HG03196 (cell line): ENCODE measurements around the gene PTPRN2.

Source experiments
- ATAC-seq: cut with Tn5 transposase; IDR thresholded peaks from one replicate; pipeline ENCODE4 v1.9.1; 2021; ENCODE audit not compliant: unreplicated experiment

Gene PTPRN2

DNA sequence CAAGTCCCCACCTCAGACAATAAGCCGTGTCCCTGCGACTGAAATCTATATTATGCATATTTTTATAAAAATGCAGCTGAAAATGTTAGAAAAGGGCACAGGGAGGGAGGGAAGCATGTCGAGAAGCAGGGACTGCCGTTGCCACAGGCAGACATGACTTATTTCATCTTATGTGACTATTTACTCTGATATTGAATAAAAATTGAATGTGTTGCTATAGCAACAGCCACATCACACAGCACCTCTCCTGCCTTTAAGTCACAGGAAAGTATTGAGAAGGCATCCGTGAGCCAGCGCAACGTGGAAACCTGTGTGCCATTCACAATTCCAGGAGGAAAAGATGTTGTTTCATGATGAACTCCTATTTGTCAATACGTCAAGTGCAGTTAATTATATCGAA is 701.4 kb downstream of the PTPRN2 start:
- ATAC-seq, result no peak

DNA sequence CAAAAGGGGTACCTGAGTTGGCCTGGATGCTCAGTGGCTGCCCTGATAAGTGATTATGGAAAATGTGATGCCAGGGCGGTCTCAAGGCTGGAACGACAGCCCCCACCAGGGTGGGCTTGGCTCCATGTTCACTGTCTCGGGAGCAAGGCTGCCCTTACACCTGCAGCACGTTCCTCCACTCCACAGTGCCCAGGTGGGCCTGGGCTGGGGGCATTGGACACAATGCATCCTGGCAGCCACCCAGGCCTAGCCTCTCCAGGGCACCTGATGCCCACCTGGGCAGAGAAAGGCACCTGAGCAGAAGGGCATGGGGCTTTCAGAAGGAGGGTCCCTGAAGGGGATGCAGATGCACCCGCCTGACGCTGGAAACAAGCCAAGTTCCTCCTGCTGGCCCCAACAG is 702.5 kb downstream of the PTPRN2 start:
- no peak for ATAC-seq

DNA sequence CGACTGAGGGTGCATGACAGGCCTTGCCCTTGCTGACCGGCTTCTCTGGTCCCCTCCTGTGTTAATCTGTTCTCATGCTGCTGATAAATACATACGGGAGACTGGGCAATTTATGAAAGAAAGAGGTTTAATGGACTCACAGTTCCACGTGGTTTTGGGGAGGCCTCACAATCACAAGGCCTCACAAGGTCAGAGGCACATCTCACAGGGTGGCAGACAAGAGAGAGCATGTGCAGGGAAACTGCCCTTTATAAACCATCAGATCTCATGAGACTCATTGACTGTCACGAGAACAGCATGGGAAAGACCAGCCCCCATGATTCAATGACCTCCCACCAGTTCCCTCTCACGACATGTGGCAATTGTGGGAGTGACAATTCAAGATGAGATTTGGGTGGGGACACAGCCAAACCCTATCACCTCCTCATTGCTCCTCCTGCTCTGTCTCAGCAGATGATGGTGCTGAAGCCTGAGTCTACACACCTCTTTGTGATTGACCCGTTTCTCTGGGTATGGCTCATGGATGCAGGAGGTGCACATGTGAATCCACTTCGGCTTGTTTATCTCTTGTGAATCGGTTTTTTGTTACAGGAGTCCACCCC is 703.1 kb downstream of the PTPRN2 start:
- no peak for ATAC-seq

DNA sequence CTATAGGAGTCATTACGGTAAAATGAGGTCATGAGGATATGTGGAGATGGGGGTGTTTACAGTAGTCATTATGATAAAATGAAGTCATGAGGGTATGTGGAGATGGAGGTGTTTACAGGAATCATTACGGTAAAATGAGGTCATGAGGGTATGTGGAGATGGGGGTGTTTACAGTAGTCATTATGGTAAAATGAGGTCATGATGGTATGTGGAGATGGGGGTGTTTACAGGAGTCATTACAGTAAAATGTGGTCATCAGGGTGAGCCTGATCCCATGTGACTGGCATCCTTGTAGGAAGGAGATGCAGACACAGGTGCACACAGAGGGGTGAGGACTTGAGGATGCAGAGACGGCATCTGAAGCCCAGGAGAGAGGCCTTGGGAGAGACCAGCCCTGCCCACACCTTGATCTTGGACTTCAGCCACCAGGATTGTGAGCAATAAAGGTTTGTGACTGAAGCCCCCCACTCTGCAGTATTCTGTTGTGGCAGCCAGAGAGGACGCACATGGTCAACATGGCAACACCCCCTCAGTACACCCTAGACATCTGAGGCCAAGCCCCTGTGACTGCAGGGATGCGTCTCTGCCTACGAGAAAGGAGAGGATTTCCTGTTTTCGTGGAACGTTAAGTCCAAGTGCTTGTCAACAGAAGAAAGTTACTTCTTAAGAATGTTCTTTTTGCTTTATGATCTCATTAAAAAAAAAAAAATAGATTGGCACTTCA is 706.4 kb downstream of the PTPRN2 start:
- no peak for ATAC-seq

DNA sequence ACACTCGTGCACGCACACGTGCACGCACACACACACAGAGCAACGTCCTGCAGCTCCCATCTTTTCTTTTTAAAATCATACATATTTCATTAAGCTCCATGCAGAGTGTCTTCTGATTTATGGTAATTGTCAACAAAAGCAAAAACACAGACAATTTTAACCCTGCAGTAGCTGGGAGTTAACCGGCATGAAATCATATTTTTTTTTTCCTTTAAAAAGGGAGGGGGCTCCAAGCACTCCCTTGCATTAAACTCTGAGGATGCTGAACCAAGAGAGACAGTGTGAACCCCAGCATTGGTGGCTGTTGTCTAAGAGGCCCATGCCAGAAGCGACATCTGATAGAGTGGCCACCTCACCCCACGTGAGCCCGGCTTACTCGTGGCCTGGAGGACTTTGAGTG is 708.2 kb downstream of the PTPRN2 start:
- ATAC-seq, result no peak

DNA sequence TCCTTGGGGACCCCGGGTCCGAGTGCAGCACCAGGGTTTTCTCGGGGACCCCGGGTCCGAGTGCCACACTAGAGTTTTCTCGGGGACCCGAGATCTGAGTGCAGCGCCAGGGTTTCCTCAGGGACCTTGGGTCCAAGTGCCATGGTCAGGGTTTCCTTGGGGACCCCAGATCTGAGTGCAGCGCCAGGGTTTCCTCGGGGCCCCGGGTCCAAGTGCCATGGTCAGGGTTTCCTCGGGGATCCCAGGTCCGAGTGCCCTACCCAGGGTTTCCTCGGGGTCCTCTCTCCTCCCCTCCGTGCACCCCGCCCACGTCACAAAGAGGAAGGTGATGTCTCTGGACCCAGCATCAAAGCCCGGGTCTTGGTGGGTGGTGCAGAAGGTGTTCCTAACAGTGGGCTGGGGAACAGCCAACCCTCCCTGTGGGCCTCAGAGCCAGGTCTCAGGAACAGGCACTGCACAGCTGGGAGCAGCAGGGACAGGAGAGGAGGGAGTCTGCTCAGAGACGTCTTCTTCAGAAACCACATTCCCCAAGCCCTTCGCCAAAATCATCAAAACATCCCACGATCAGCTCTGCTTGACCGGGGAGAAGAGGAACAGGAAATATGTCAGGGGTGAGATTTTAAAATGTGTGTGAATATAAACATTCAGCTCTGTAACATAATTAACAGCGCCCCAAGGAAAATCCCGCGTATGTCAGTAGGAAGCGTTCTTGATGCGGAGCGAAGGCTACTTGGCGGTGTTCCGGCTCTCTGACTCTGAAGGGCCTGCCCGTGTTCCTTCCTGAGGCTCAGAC is 710.1 kb downstream of the PTPRN2 start:
- ATAC-seq, result no peak

DNA sequence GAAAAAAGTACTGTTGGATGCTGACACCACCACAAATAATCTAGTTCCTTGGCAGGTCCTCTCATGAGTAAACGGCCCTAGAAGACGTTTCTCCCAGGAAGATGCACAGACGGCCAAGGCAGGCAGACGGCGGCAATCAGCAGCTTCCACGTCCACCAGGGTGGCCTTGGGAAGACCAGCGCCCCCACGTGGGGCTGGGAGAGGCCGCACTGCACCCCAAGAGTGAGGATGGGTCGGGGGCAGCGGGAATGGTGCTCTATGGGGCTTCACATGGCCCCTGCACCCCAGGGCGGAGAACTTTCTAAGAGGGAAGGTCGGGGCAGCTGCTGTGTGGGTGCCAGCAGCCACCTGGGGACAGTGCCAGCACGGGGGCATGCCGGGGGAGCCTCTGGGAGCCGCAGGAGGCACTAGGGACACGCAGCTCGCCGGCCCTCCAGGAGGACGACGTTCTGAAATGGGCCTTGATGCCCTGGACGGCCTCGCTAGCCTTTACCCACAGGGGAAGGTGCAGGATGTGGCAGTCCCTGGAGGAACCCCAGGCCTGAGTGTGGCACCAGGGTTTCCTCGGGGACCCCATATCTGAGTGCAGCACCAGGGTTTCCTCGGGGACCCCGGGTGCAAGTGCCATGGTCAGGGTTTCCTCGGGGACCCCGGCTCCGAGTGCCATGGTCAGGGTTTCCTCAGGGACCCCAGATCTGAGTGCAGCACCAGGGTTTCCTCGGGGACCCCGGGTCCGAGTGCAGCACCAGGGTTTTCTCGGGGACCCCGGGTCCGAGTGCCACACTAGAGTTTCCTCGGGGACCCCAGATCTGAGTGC is 710.9 kb downstream of the PTPRN2 start:
- ATAC-seq, result no peak

DNA sequence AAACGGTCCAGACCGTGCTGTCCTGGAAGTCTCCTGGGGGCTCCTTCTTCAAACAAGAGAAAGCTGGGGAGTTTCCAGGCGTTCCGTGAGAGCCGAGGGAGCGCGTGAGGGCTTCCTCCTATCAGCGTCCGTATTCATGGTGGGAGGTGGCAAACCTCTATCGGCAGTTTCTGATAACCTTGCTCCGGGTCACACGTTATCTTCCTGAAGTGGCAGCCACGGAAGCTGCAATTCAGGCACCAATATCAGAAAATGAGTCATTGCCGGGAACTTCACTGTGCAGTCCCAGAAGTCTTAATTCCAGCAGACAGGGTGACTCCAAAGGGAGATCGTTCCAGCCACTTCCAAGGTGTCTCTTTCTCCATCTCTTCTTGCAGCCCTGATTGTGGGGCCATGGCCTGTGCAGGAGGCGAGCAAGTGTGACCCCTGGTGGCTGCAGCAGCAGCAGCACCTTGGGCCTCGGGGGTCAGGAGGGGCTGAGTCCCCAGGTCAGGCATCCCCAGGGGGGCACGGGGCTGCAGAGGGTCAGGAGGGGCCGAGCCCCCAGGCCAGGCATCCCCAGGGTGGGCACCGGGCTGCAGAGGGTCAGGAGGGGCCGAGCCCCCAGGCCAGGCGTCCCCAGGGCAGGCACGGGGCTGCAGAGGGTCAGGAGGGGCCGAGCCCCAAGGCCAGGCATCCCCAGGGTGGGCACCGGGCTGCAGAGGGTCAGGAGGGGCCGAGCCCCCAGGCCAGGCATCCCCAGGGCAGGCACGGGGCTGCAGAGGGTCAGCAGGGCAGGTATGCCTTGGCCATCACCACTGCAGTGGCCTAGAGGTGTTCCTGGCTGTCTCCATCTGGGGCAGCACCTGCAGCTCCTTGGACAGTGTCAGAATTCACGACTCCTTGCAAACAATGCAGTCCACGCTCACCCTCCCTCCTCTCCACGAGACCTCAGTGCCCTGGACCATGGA is 712.1 kb downstream of the PTPRN2 start:
- no peak for ATAC-seq

DNA sequence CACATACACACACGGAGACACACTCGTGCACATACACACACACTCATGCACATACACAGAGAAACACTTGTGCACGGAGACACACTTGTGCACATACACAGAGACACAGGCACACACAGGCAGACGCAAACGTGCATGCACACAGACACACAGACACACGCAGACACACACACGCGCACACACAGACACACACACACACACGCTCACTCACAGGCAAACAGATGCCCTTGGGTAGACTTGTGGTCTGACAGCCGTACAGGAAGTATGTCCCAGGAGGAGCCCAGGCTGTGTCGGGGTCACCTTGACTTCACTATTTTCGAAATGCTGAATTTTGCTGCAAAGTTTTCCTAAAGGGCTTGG is 712.8 kb downstream of the PTPRN2 start:
- ATAC-seq, result no peak

DNA sequence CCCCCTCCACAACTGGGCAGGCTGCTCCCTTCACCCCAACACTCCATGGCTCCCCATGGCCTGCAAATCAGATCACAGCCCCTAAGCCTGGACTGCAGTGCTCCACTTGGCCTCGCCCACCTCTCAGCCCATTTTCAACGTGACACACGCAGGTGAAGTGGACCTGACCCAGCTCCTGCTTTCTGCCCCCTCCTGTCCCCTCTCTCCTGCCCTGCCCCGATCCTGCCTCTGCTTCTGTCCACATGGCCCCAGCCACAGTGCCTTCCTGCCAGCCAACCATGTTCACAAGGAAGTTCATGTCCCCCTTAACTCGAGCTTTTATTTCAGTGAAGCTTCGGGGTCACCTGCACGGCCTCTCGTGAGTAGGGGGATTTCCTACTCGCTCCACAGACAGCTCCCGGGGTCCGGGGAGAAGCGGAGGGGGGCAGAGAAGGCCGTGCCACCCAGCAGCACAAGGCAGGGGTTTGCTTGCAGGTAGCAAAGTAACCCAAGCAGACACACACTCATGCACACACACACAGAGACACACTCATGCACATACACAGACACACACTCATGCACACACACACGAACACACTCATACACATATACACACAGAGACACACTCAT is 713.3 kb downstream of the PTPRN2 start:
- no peak for ATAC-seq

DNA sequence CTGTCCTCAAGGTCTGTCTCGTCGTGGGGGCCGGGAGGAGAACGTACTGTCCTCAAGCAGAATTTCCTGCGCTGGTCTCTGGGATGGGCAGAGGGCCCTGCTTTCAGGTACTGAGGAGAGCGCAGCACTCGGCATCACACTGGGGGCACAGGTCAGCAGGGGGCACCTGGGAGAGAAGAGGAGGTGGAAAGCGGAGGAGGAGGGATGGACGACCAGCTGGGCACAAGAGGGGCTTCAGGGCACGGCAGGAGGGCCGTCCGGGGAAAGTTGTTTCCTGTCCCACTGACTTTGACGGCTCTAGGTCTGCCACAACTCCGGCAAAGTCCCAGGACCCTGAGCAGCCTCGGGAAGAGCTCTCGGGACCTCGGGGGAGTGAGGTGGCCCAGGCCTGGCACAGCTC is 714.0 kb downstream of the PTPRN2 start:
- ATAC-seq, result no peak

DNA sequence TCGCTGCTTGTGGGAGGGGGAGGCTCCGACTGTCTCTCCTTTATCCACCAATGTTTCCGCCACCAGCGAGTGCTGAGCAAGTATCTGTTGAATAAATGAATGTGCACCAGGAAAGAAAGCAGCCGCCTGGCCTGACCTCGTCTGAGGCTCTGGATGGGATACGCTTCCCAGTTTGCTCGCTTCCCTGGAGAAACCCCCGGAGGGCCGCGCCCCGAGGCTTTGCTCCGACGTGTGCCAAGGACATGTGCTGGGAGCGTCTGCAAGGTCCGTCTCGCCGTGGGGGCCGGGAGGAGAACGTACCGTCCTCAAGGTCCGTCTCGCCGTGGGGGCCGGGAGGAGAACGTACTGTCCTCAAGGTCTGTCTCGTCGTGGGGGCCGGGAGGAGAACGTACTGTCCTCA is 714.4 kb downstream of the PTPRN2 start:
- ATAC-seq, result no peak

DNA sequence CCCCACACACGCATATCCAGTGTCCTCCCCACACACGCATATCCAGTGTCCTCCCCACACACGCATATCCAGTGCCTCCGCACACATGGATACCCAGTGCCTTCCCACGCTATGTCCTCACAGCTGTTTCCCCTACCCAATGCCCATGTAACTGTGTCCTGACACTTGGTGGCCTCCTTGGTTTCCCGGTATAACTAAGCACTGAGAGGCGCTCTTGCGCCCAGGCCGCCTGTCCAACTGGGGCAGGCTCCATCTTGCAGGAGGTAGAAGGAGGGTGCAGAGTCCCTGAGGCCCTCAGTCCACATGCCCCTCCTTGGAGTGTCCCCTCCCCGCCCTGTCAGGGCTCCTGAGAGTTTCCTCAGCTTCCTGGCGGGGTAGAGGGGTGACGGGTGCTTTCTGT is 715.2 kb downstream of the PTPRN2 start:
- no peak for ATAC-seq

DNA sequence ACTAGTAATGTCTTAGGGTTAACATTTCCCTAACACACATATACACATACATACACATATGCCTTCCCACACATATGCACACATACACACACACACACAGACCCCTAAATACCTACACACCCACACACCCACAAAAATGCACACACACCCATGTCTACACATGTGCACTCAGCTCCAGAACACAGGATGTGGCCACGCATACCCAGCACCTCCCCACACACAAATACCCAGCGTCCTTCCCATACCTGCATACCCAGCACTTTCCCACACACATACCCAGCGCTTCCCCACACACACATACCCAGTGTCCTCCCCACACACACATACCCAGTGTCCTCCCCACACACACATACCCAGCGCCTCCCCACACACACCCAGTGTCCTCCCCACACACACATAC is 715.9 kb downstream of the PTPRN2 start:
- no peak for ATAC-seq

DNA sequence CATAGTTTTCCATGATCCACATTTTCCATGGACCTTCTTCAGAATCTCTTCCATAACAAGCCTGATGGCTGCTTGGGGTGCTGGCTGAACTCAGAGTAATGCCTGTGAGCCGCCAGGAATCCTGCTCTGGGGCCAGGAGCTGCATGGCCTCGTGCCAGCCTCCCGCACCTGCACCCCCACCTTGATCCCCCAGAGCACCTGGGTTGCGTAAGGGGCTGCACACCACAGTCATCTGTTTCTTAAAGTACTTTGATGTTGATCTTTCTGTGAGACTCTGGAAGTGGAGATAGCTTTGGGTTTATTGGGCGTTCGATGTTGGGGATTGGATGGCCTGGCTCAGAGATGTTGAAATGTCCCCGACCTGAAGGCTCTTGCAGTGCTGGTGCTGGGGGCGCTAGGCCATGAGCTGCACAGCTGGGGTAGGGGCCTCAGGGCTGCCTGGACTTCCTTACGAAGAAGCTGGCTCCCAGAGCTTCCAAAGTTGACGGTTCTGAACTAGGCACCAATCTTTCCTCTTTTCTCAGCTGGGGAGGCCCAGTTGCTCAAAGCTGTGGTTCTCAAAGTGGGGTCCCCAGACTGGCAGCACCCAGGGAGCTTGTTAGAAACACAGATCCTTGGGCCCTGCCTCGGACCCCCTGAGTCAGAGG is 716.9 kb downstream of the PTPRN2 start:
- ATAC-seq, result no peak

DNA sequence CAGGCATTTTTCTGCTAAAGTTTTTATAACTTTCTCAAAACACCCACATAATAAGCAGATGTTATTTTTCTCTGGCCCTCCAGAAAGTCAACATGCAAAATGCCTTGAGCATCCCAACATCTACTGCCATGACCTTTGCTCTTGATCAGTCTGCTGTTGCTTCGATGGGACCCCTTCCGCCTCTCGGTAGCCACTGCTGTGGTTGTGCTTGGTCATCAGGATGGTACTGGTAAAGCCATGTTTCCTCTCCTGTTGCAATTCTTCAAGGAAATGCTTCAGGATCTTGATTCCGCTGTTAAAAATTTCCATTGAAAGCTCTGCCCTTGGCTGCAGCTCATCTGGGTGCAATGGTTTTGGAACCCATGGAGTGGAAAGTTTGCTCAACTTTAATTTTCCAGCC is 717.8 kb downstream of the PTPRN2 start:
- no peak for ATAC-seq

DNA sequence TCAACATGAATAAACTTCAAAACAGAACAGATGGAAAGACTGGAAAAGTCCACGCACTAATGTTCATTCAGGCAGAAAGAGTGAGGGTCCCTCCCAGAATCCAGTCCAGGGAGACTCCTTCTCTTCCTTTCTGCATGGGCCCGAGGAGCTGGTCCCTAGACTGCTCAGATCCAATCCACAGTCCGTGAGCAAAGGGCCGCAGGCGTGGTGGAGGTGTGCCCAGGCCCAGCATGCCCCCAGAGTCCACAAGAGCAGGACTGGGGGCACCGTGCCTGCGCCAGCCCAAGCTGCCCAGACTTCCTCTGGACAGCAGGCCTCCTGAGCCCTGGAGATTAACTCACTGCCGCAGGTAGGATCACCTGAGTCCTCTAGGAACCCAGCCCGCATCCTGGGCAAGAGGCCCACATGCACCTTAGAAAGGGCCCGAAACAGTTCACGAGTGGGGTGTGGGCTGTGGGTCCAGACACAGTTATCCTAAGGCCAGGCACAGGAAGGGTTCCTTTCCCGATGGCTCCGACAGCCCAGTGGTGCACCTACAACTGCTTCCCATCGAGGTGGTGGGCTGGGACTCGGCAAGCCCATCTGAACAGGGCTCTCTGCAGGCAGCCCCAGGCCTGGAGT is 719.8 kb downstream of the PTPRN2 start:
- ATAC-seq, result no peak

DNA sequence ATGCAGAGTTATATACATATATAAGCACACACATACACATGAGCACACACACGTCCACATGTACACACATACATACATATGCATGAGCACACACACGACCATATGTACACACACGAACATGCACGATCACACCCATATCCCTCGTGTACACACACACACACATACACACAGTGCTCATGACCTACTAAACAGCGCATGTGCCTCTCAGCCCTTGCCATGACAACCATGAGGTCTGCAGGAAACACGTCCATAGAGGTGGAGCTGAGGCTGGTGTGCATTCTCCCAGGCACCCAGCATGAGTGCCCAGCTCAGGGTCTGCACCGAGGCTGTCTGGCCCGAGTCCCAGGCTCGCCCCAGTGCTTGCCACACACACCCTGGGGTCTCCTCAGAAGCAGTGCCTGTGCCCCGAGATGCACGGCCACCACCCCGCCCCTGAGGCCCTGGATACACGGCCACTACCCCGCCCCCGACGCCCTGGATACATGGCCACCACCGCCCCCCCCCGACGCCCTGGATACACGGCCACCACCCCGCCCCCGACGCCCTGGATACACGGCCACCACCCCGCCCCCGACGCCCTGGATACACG is 721.2 kb downstream of the PTPRN2 start:
- ATAC-seq, result no peak
